ENCODE data around the gene TBC1D17. TPM values are rescaled to one million over a fixed set of nuclear protein-coding genes. Genes with fewer than 3 reads are reported as not detected.
A peak's percentile ranks its signal among the peaks of the same experiment; 100 is the strongest.

TBC1D17 gene
- total RNA-seq, 1 experiment from 2014 or later, result 12.6 TPM

DNA sequence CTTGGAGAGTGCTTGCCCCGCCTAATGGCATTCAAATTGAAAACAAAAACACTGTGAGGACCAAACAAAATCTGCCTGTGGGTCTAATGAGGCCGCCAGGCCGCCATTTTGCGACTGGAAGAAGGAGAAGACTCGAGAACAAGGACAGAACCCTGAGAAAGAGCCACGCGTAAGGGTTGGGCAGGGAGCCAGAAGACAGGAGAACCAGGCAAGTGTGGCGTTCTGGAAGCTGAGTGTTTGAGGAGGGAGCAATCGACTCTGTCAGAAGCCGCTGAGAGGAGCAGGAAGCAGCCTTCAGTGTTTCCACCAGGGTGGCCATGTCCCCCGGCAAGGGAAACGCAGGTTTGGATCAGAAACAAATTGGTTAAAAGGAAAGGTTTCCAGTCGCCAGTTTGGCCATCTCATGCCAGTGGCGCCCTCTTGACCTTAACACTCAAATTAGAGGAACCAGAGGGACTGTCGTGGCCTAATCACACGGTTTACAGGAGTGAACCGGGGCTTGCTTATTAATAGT lies 36.7 kb upstream of the TBC1D17 start:
- H3K36me3 ChIP-seq (replicated peaks; ENCODE audit: control insufficient read depth, insufficient read depth, low read length), result peaks cover 12% of the 10 kb centered on the region
- H3K27me3 ChIP-seq (ENCODE audit: control insufficient read depth, insufficient read depth, low read length), result no peaks in the 10 kb centered on the region
- peak; percentile 50 for DNase-seq
- no peak overlapping the region for H3K4me3 ChIP-seq (ENCODE audit: insufficient read depth, low read depth, low read length)

DNA sequence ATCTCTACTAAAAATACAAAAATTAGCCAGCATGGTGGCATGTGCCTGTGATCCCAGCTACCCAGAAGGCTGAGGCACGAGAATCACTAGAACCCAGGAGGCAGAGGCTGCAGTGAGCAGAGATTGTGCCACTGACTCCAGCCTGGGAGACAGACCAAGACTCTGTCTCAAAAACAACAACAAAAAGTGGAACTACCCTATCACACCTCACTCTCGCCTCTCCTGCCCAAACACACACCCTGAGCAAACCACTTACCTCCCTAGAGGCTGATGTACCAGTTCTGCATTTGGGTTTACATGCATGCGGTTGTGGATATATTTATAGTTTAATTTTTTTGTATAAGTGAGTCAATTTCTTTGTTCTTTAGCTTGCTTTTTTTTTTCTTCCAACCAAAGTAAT lies 34.2 kb upstream of the TBC1D17 start:
- H3K36me3 ChIP-seq (replicated peaks; ENCODE audit: control insufficient read depth, insufficient read depth, low read length), result peaks cover 7% of the 10 kb centered on the region
- DNase-seq, result no peak
- H3K4me3 ChIP-seq (ENCODE audit: insufficient read depth, low read depth, low read length), result no peak overlapping the region
- H3K27me3 ChIP-seq (ENCODE audit: control insufficient read depth, insufficient read depth, low read length), result no peaks in the 10 kb centered on the region

DNA sequence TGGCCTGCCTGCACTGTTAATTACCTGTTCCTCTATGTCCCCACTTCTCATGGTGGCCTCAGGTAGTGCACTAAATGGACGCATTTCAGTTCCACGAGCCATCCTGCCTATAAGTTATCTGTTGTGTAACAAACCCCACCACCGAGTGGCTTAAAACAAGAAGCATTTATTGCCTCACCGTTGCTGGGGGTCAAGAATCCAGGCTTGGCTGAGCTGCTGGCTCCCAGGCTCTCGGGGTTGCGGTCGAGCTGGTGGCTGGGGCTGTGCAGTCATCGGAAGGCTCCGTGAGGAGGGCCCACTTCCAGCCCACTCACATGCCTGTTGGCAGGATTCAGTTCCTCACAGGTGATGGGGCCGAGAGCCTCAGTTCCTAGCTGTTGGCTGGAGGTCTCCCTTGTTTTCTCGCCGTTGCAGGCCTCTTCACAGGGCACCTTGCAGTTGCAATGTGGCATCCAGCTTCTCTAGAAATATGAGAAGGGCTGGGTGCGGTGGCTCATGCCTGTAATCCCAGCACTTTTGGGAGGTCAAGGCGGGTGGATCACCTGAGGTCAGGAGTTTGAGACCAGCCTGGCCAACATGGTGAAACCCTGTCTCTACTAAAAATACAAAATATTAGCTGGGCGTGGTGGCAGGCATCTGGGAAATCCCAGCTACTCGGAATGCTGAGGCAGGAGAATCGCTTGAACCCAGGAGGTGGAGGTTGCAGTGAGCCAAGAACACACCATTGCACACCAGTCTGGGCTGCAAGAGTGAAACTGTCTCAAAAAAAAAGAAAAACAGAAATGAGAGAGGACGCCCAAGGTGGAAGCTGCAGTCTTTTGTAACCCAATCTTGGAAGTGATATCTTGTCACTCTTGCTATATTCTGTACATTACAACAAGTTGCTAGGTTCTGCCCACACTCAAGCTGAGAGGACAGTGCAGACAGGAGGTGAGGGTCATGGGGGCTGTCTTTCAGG lies 33.1 kb upstream of the TBC1D17 start:
- Histone ChIP-seq H3K36me3 (replicated peaks; ENCODE audit: control insufficient read depth, insufficient read depth, low read length) (peaks cover under 1% of the 10 kb centered on the region), H3K4me3 (ENCODE audit: insufficient read depth, low read depth, low read length) (no peak overlapping the region), H3K27me3 (ENCODE audit: control insufficient read depth, insufficient read depth, low read length) (no peaks in the 10 kb centered on the region)
- peak; percentile 30 for DNase-seq

DNA sequence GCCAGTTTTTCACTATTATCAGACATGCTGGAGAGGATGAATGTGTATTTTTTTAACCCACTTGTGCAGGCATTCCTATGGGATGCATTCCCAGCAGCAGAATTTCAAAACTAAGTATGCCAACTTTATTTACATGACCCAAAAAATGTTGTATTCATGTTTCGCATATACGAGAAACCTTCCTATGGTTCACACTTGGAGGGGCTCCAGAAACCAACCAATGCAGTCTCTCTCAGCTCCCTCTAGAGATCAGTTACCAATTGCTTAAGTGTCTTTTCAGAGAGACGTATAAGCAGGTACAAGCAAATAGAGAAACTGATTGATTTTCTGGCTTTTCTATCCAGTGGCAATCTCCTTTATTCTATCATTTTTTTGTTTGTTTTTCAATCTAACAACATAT lies 32.1 kb upstream of the TBC1D17 start:
- Histone ChIP-seq H3K4me3 (ENCODE audit: insufficient read depth, low read depth, low read length) (no peak overlapping the region), H3K36me3 (replicated peaks; ENCODE audit: control insufficient read depth, insufficient read depth, low read length) (no peaks in the 10 kb centered on the region; the same call in 1 of the 2 replicates)

DNA sequence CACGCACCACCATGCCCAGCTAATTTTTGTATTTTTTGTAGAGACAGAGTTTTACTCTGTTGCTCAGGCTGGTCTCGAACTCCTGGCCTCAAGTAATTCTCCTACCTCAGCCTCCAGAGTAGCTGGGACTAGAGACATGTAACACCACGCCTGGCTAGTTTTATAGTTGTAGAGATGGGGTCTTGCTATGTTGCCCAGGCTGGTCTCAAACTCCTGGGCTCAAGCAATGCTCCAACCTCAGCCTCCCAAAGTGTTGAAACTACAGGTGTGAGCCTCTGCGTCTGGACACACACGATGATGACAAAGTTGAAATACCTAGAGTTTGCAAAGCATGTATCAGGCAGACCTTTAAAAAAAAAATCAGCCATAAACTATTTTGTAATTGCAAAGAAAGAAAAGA lies 31.1 kb upstream of the TBC1D17 start:
- Histone ChIP-seq H3K4me3 (ENCODE audit: insufficient read depth, low read depth, low read length) (no peak overlapping the region), H3K36me3 (replicated peaks; ENCODE audit: control insufficient read depth, insufficient read depth, low read length) (no peaks in the 10 kb centered on the region), H3K27me3 (ENCODE audit: control insufficient read depth, insufficient read depth, low read length) (no peaks in the 10 kb centered on the region)
- no peak for DNase-seq

More for the DNA sequence above, 32.1 kb upstream of the TBC1D17 start:
- H3K27me3 ChIP-seq (ENCODE audit: control insufficient read depth, insufficient read depth, low read length), result no peaks in the 10 kb centered on the region
- peak; percentile 46 for DNase-seq

DNA sequence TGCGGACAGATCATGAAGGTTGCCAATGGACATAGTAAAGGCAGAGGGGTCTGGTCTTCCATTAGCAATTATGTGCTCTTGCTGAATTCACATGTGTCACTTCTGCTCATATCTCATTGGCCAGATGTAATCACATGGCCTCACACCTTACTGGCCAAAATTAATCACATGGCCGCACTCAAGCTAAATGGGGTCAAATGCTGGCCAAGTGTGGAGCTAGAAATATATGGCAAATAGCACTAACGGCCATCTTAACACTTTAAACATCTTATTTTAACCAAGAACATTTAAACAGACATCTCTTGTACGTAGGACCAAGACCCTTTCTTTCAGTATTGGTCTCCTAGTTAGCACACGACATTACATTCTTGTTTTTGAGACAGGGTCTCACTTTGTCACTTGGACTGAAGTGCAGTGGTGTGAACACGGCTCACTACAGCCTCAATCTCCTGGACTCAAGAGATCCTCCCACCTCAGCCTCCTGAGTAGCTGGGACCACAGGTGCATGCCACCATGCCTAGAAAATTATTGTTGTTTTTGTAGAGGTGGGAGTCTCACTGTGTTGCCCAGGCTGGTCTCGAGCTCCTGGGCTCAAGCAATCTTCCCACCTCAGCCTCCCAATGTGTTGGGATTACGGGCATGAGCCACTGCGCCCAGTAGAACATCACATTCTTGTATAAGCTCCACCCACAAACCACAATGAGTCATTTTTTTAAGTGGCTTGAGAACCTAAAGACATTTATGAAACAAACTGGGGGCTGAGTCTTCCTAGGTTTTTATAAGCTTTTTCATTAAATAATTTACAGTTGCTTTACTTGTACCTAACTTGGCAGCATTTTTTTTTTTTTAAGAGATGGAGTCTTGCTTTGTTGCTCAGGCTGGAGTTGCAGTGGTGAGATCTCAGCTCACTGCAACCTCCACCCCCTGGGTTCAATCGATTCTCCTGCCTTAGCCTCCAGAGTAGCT lies 29.5 kb upstream of the TBC1D17 start:
- DNase-seq, result no peak
- Histone ChIP-seq H3K27me3 (ENCODE audit: control insufficient read depth, insufficient read depth, low read length) (no peaks in the 10 kb centered on the region), H3K4me3 (ENCODE audit: insufficient read depth, low read depth, low read length) (no peak overlapping the region), H3K36me3 (replicated peaks; ENCODE audit: control insufficient read depth, insufficient read depth, low read length) (peaks cover 4% of the 10 kb centered on the region)

DNA sequence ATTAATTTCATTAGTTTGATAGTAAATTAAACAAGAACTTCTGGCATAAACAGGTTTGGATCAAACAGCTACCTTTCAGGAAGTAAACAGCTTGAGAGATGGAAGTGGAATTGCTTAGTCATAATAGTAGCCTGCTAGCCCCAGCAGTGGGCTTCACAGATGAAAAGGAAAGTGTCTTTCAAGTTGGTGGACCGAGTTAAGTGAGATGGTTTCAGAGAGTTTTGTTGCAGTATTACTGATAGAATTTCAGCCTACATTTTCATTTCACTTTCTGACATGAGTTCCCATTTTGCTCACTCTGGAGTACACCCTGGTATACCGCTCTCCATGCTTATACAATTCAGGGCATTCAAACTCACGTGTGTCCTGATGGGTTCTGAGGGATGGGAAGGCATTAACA lies 28.6 kb upstream of the TBC1D17 start:
- no peak overlapping the region for H3K4me3 ChIP-seq (ENCODE audit: insufficient read depth, low read depth, low read length)
- no peak for DNase-seq
- peaks cover 6% of the 10 kb centered on the region for H3K36me3 ChIP-seq (replicated peaks; ENCODE audit: control insufficient read depth, insufficient read depth, low read length)
- H3K27me3 ChIP-seq (ENCODE audit: control insufficient read depth, insufficient read depth, low read length), result no peaks in the 10 kb centered on the region

DNA sequence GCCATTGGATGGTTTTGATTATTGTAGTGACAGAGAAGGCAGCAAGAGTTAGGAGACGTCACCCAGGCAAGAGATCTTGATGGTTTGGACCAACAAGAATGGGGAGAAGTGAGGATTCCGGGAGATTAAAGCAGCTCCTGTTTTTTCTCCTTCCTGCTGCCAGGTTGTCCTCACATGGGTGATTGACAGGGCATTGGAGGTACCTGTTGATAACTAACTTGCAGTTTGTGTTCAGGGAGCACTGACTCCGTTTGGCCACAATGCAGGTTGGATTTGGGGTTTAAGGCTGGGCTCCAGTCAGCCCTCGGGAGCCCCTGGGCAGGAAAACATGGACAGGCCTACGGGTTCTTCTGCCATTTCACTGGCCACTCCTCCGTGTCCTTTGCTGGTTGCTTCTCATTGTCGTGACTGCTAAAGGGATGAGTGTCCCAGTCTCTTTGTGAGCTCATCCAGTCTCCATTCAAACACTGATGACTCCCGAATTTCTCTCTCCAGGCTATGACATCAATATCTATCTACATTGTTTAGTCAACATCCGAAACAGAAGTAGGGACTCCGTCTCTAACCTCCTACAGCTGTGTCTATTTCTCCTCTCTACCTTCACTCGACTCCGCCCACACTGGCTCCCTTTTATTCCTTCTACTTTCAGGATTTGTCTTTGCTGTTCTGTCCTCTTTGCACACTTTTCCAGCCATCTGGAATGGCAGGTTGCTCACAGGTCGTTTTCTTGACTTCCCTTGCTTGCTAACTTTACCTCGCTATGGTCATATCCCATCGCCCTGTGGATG lies 27.9 kb upstream of the TBC1D17 start:
- Histone ChIP-seq H3K4me3 (ENCODE audit: insufficient read depth, low read depth, low read length) (peak overlapping the region; percentile 48; the same call in 1 of the 2 replicates), H3K36me3 (replicated peaks; ENCODE audit: control insufficient read depth, insufficient read depth, low read length) (peaks cover 6% of the 10 kb centered on the region), H3K27me3 (ENCODE audit: control insufficient read depth, insufficient read depth, low read length) (no peaks in the 10 kb centered on the region)
- DNase-seq, result no peak

DNA sequence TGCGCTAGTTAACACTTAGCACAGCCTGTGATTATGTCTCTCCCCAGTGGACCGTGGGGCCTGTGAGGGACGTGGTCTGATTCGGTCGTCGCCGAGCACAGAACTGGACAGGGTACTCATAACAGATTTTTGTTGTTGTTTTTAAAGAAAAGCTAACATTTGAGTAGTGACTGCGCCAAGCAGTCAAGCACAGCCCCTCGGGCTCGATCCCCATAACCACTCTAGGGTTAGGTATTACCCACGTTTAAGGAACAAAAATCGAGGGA lies 27.3 kb upstream of the TBC1D17 start:
- peak overlapping the region; percentile 48 for H3K4me3 ChIP-seq (ENCODE audit: insufficient read depth, low read depth, low read length)
- DNase-seq, result no peak
- no peaks in the 10 kb centered on the region for H3K27me3 ChIP-seq (ENCODE audit: control insufficient read depth, insufficient read depth, low read length)
- peaks cover 8% of the 10 kb centered on the region for H3K36me3 ChIP-seq (replicated peaks; ENCODE audit: control insufficient read depth, insufficient read depth, low read length)

DNA sequence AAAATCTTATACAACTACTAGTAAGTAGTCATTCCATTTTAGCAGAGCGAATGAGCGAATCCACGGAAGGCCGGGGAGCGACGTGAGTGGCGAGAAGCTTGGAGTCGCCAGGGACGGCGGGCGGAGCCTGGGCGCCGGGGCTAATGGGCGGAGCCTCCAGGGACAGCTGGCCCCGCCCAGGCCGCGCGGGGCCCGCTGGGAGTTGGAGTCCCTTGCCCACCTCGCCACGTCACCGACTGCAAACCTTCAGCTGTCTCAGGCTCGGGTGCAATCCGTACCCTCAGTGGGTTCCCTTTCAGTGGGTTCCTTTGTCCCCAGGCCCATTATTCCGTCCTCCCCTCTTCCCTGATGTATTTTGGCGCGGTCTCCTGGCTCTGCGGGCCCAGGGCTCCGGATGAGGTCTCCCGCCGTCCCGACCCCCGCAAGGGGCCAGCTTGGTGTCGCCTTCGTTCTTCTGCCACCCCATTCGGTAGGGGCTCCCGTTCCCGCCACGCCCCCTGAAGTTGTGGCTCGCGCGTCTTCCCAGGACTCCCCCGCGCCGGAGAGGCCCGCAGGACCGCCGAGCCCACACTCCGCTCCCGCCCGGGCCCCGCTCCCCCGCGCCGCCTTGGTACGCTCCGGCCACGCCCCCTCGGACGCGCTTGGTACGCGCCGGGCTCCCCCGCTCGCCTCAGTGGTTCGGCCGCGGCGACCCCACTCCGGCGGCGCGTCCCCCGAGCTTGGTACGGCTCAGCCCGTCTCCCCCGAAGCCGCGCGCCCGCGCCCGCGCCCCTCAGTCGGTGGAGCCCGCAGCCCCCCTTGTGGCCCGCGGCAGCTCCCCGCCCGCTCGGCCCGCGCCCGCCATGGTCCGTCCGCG lies 26.8 kb upstream of the TBC1D17 start, which contains the start of gene PTOV1:
PTOV1 (plus strand) TSS at position 673 of the 856 bp plus-strand sequence.
- Histone ChIP-seq H3K27me3 (ENCODE audit: control insufficient read depth, insufficient read depth, low read length) (no peaks in the 10 kb centered on the region), H3K4me3 (ENCODE audit: insufficient read depth, low read depth, low read length) (peak within 1 kb of the TSS; percentile 48), H3K36me3 (replicated peaks; ENCODE audit: control insufficient read depth, insufficient read depth, low read length) (peaks cover 11% of the 10 kb centered on the region)
- DNase-seq, result peak; percentile 100

DNA sequence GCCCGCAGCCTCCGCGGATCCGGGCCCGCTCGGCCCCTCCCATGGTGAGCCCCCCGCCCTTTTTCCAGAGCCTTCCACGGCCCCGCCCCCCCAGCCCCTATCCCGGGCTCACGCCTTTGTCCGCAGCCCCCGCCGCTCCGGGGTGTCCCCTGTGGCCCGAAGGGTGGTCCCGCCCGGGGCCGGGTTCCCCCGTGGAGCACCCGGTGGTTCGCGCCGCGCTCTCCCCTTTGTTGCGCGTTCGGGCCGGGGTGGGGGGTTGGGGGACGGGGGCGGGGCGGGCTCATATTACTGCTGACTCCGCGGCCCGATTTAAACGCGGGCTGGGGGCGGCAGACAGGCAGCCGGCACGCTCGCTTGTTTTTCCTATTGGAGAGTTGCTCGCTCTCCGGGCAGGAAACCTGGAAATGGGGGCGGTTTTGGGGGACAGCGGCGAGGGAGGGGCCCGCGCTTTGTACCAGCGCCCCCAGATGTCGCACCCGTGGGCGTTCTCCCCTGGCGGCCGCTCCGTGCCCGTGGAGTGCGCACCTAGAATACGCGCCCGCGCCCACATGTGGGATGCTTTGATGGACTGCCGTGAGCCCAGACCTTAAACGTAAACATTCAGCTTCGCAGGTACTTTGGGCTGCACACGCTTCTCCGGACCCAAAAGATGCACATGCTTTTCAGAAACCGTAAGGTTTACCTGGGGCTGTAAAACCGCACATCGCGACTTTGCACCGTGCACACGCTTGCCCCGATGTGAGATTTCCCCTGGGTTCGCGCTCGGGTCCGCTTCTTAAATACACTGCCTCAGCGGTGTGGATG lies 25.8 kb upstream of the TBC1D17 start:
- DNase-seq, result peak; percentile 97
- H3K36me3 ChIP-seq (replicated peaks; ENCODE audit: control insufficient read depth, insufficient read depth, low read length), result peaks cover 12% of the 10 kb centered on the region
- no peaks in the 10 kb centered on the region for H3K27me3 ChIP-seq (ENCODE audit: control insufficient read depth, insufficient read depth, low read length)
- peak overlapping the region; percentile 48 for H3K4me3 ChIP-seq (ENCODE audit: insufficient read depth, low read depth, low read length)

DNA sequence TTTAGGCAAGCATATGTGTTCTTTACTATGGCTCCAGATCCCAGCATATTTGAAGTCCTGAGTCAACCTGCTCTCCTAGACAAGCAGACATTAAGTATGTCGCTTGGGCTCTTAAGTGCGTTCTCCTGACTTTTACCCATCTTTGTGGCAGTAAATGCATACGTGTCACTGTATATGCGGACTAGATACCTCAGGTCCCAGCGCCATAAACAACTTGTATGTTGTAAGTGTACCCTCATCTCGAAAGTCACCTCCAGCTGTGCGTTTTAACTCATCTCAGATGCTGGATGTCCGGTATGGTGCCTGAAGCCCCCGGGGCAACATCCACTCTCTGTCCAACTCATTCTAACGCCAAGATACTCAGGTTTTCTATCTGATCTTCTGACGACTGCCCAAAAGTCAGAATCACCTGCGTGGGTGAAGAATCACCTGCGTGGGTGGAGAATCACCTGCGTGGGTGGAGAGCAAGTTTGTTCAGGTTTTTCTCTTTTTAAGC lies 24.8 kb upstream of the TBC1D17 start:
- DNase-seq, result no peak
- Histone ChIP-seq H3K27me3 (ENCODE audit: control insufficient read depth, insufficient read depth, low read length) (no peaks in the 10 kb centered on the region), H3K36me3 (replicated peaks; ENCODE audit: control insufficient read depth, insufficient read depth, low read length) (peaks cover 14% of the 10 kb centered on the region), H3K4me3 (ENCODE audit: insufficient read depth, low read depth, low read length) (no peak overlapping the region)

Measured in H7 (cell line).